Esophagus squamous epithelium (tissue), 5 donors: ENCODE data around the gene PDE6B. TPM values are rescaled to one million over a fixed set of nuclear protein-coding genes. Genes with fewer than 3 reads are reported as not detected.

ENCODE experiments used
- DNase-seq: peaks from one replicate; lab custom pipeline; 2025; lab: John Stamatoyannopoulos, UW
- H3K27ac ChIP-seq, 4 donors: fragments of 200-600 bp; sonication (generic); one replicate each; pipeline ENCODE4 v1.5.1; 2016 to 2019; ENCODE audit warnings: mild to moderate bottlenecking in 1 of 4
- H3K27me3 ChIP-seq, 4 donors: fragments of 200-600 bp; sonication (generic); 1 replicate in 3 of 4; 2 replicates in 1 of 4; pipeline versions ENCODE4 v1.5.1 to v1.6.0; 2017 to 2021; ENCODE audit warnings: antibody characterized with exemption in 1 of 4
- H3K36me3 ChIP-seq, 3 donors: fragments of 200-600 bp; sonication (generic); one replicate each; pipeline ENCODE4 v1.5.1; 2016 to 2019
- H3K4me1 ChIP-seq, 3 donors: fragments of 200-600 bp; sonication (generic); one replicate each; pipeline ENCODE4 v1.5.1; 2017 to 2019
- H3K4me3 ChIP-seq, 4 donors: fragments of 200-600 bp; sonication (generic); 1 replicate in 3 of 4; 2 replicates in 1 of 4; pipeline ENCODE4 v1.5.1; 2016 to 2019; ENCODE audit warnings: mild to moderate bottlenecking in 2 of 4, moderate library complexity in 1 of 4
- H3K9me3 ChIP-seq, 3 donors: fragments of 200-600 bp; sonication (generic); one replicate each; pipeline ENCODE4 v1.5.1; 2016 to 2019
- POLR2A ChIP-seq, 4 donors: fragments of 450-650 bp; IDR thresholded peaks; one replicate each; pipeline ENCODE4 v1.6.1; 2017; ENCODE audit warnings: antibody characterized with exemption in 4 of 4, mild to moderate bottlenecking in 4 of 4, moderate library complexity in 3 of 4
- WGBS, 2 donors: methylation state at CpG; one replicate each; pipeline ENCODE4 v1.1.5; 2018; 5-methylcytosine and 5-hydroxymethylcytosine counted together
- intact Hi-C: fragments of 100-400 bp; cut with DNase I; formaldehyde crosslinking; loops from one replicate; pipeline ENCODE4 v1.15.0; 2022
- total RNA-seq, 4 donors: library from RNA; depleted of rRNA; stranded (reverse); fragments of >200 nt; gene quantifications; one replicate each; pipeline ENCODE4 v1.1.0, GENCODE V29; 2016
- TF ChIP-seq, protein P1 (sequence below), 6 experiments: fragments of 450-650 bp in 4 of 6; fragments of 200-600 bp in 2 of 6; sonication (generic) in 2 of 6; IDR thresholded peaks; one replicate each; pipeline ENCODE4 v1.5.1; 2016 to 2019; ENCODE audit warnings: antibody characterized with exemption in 6 of 6, mild to moderate bottlenecking in 4 of 6, moderate library complexity in 4 of 6
- donor health status: DM: yes; HTN: yes; CAD: no.

Gene PDE6B
- total RNA-seq, 4 donors from 2014 or later: 0.19 to 4.4 (median 1.7) TPM

DNA sequence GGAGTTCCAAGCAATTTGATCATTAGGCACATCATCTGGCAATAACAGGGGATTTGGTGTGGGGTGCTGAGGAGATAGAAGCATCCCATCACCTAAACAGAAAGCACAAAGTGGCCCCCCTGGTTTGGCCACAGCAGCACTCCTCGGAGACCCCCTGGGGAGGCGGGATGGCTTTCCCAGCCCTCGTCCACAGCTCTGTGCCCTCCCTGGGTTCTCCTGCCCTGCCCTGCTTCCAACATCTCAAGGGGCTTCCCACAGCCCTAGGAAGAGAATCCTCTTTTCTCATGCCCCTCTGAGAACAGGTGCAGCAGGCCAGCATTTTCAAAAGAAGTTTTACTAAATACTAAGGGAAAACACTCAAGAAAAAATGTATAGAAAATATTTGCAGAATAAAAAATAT, 35.9 kb downstream of the PDE6B start:
- no peak overlapping the region for H3K27ac ChIP-seq
- intact Hi-C loops: no loop called here

DNA sequence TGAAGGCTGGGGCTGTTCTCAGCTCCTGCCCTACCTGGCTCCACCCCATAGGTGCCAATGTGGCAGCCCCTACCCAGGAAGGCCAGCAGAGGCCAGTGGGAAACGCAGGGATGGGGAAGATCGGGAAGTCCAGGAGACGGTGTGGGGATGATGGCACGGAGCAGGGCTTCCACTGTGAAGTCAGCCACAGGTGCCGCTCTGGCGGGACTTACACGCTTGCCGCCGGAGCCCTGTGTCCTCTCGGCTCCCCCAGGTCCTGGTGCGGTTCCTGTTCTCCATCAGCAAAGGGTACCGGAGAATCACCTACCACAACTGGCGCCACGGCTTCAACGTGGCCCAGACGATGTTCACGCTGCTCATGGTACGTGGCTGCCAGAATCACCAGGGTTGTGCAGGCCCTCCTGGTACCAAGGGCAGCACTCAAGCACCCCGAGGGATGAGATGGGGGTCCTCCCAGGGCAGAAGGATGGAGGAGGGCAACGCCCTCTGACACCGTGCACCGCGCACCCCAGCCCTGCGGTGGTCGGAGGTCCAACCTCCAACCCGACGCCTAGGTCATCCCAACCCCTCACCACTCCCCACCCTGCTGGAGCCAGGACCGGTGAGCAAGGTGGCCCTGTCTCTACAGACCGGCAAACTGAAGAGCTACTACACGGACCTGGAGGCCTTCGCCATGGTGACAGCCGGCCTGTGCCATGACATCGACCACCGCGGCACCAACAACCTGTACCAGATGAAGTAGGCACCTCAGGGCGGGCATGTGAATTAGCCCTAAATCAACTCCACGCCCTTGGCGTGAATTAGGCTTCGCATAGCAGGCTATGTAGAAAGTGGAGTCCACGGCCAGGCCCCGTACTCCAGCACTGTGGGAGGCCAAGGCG, 36.7 kb downstream of the PDE6B start:
- intact Hi-C loops: no loop called here
- Histone ChIP-seq H3K4me3 (no peak overlapping the region), H3K4me1 (peaks cover 6 to 23% (median 10%) of the 10 kb centered on the region in 3 donors), H3K36me3 (no peaks in the 10 kb centered on the region), H3K27me3 (peaks cover 0 to 18% (median 0%) of the 10 kb centered on the region in 4 donors), H3K27ac (no peak overlapping the region), H3K9me3 (no peaks in the 10 kb centered on the region)
- TF ChIP-seq, protein P1, sequence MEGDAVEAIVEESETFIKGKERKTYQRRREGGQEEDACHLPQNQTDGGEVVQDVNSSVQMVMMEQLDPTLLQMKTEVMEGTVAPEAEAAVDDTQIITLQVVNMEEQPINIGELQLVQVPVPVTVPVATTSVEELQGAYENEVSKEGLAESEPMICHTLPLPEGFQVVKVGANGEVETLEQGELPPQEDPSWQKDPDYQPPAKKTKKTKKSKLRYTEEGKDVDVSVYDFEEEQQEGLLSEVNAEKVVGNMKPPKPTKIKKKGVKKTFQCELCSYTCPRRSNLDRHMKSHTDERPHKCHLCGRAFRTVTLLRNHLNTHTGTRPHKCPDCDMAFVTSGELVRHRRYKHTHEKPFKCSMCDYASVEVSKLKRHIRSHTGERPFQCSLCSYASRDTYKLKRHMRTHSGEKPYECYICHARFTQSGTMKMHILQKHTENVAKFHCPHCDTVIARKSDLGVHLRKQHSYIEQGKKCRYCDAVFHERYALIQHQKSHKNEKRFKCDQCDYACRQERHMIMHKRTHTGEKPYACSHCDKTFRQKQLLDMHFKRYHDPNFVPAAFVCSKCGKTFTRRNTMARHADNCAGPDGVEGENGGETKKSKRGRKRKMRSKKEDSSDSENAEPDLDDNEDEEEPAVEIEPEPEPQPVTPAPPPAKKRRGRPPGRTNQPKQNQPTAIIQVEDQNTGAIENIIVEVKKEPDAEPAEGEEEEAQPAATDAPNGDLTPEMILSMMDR (IDR thresholded peaks at IDR 0.05): no peak
- TF ChIP-seq POLR2A (IDR thresholded peaks at IDR 0.05): no peak
- WGBS, 2 donors: 92 to 96% methylated on average over 11 to 26 of the region's 42 CpGs
- no peak for DNase-seq

More for the DNA sequence above, 35.9 kb downstream of the PDE6B start:
- H3K4me3 ChIP-seq: no peak overlapping the region
- peaks cover 6 to 23% (median 10%) of the 10 kb centered on the region in 3 donors for H3K4me1 ChIP-seq
- no peaks in the 10 kb centered on the region for H3K9me3 ChIP-seq
- TF ChIP-seq POLR2A (IDR thresholded peaks at IDR 0.05): no peak
- TF ChIP-seq, protein P1 (IDR thresholded peaks at IDR 0.05): no peak
- no peak for DNase-seq
- no peaks in the 10 kb centered on the region for H3K36me3 ChIP-seq
- peaks cover 0 to 25% (median 0%) of the 10 kb centered on the region in 4 donors for H3K27me3 ChIP-seq
- WGBS, 2 donors: 93 to 100% methylated on average over 1 to 3 of the region's 3 CpGs

DNA sequence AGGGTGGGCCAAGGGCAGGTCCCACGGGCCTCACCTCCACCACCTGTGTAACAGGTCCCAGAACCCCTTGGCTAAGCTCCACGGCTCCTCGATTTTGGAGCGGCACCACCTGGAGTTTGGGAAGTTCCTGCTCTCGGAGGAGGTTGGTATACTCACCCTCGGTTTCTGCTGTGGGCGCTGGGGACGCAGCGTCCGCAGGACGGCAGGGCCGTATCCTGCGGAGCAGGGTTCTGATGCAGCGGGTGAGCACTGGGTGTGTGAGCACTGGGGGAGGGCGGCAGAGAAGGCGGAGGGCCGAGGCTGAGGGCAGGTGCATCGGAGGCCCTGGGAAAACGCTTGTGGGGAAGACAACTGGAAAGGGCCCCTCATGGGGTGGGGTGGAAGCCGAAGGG, 37.7 kb downstream of the PDE6B start:
- Histone ChIP-seq H3K4me3 (peak overlapping the region; percentile 33 to 88 (median 62)), H3K27ac (peak overlapping the region in 3 of 4 donors; percentile 57 to 69 (median 62)), H3K27me3 (peaks cover 0 to 17% (median 0%) of the 10 kb centered on the region in 4 donors), H3K9me3 (no peaks in the 10 kb centered on the region), H3K36me3 (no peaks in the 10 kb centered on the region), H3K4me1 (peaks cover 6 to 23% (median 10%) of the 10 kb centered on the region in 3 donors)
- TF ChIP-seq, protein P1 (IDR thresholded peaks at IDR 0.05): no peak
- no peak for TF ChIP-seq POLR2A (IDR thresholded peaks at IDR 0.05)
- 61 to 69% methylated on average over 4 to 5 of the region's 20 CpGs for WGBS, 2 donors
- DNase-seq: no peak
- intact Hi-C loops: no loop called here

DNA sequence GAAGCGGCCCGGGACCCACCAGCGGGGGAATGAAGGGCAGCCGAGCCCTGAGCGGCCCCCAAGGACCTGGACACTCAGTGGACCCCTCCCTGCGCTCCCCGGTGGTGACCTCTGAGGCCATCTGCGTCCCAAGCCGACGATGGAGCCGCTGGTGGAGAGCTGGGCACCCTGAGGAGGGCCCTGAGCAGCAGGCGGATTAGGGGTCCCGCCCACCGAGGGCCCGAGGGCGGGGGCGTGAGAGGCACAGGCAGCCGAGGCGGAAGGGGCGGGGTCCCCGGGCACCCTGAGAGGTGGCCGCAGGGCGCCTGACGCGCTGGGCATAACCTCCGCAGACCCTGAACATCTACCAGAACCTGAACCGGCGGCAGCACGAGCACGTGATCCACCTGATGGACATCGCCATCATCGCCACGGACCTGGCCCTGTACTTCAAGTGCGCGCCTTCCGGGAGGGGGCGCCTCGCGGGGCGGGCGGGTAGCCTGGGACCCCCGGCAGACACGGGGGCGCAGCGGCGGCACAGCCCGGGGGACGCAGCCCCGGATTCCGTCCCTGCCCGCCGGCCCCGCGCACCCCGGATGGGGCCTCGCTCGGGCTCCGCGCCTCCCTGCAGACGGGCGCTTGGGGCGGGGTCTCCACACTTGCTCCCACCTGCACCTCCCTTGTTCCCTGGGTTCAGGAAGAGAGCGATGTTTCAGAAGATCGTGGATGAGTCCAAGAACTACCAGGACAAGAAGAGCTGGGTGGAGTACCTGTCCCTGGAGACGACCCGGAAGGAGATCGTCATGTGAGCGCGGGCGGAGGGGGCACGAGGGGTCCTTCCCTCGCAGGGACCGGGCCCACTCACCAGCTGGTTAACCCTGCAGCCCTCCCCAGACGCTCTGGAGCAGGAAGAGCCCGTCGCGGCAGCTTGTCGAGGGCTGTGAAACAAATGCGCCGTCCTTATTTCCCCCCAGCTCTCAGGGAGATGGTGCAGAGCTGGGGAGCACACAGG, 38.4 kb downstream of the PDE6B start:
- peaks cover 6 to 23% (median 10%) of the 10 kb centered on the region in 3 donors for H3K4me1 ChIP-seq
- no peak for TF ChIP-seq POLR2A (IDR thresholded peaks at IDR 0.05)
- TF ChIP-seq, protein P1 (IDR thresholded peaks at IDR 0.05): no peak
- H3K4me3 ChIP-seq: peak overlapping the region; percentile 33 to 88 (median 62)
- H3K27ac ChIP-seq: peak overlapping the region; percentile 17 to 69 (median 60)
- no peaks in the 10 kb centered on the region for H3K36me3 ChIP-seq
- H3K27me3 ChIP-seq: peaks cover 0 to 17% (median 0%) of the 10 kb centered on the region in 4 donors
- 5% methylated on average over 4 of the region's 80 CpGs; no CpG with 5 or more reads in 1 of the 2 donors for WGBS, 2 donors
- DNase-seq: no peak
- intact Hi-C loops: no loop called here
- no peaks in the 10 kb centered on the region for H3K9me3 ChIP-seq
